HG02943 (cell line): Measurements from ENCODE around the gene CADM3.

Source experiments
- ATAC-seq: cut with Tn5 transposase; IDR thresholded peaks from one replicate; pipeline ENCODE4 v1.9.1; 2021; ENCODE audit warnings: mild to moderate bottlenecking, low read depth, moderate library complexity; ENCODE audit not compliant: unreplicated experiment

Gene CADM3

GRCh38 chr1:159204161-159205141, 33.0 kb downstream of the CADM3 start, which contains the start of gene ACKR1:
Gene ACKR1 (plus strand): TSS chr1:159204875. CDS start chr1:159204960, 85 bp downstream.
- ATAC-seq = no peak

GRCh38 chr1:159205225-159205624, 33.8 kb downstream of the CADM3 start:
- no peak for ATAC-seq

- no peak for ATAC-seq
Observed at GRCh38 chr1:159206110-159206509, 34.7 kb downstream of the CADM3 start.

- ATAC-seq = no peak
Observed at GRCh38 chr1:159207080-159207479, 35.7 kb downstream of the CADM3 start.

GRCh38 chr1:159207774-159208173, 36.4 kb downstream of the CADM3 start:
- ATAC-seq = no peak

GRCh38 chr1:159208175-159208825, 36.9 kb downstream of the CADM3 start:
- ATAC-seq = no peak

GRCh38 chr1:159209061-159209460, 37.6 kb downstream of the CADM3 start:
- no peak for ATAC-seq

- ATAC-seq = no peak
Observed at GRCh38 chr1:159211331-159212136, 40.1 kb downstream of the CADM3 start.

GRCh38 chr1:159212596-159212995, 41.2 kb downstream of the CADM3 start:
- ATAC-seq = no peak

GRCh38 chr1:159214149-159214760, 42.8 kb downstream of the CADM3 start:
- ATAC-seq = no peak

GRCh38 chr1:159218649-159219636, 47.5 kb downstream of the CADM3 start:
- ATAC-seq = no peak

GRCh38 chr1:159222075-159222865, 50.9 kb downstream of the CADM3 start:
- ATAC-seq = no peak

GRCh38 chr1:159223004-159223403, 51.6 kb downstream of the CADM3 start:
- ATAC-seq = no peak

GRCh38 chr1:159228554-159228953, 57.1 kb downstream of the CADM3 start:
- ATAC-seq = no peak

GRCh38 chr1:159229260-159229885, 58.0 kb downstream of the CADM3 start:
- ATAC-seq = no peak

- no peak for ATAC-seq
Observed at GRCh38 chr1:159229896-159230295, 58.5 kb downstream of the CADM3 start.

GRCh38 chr1:159239551-159240220, 68.3 kb downstream of the CADM3 start:
- ATAC-seq = no peak
